HepG2 (cell line): Measurements from ENCODE around the gene ZNF865. TPM values are rescaled to one million over a fixed set of nuclear protein-coding genes. Genes with fewer than 3 reads are reported as not detected.

Experiments
- AGO1 ChIP-seq: fragments of 200-400 bp; formaldehyde crosslinking; IDR thresholded peaks from 2 replicates; pipeline ENCODE4 v1.6.1; 2017; ENCODE audit warnings: mild to moderate bottlenecking, low read depth, low read length, moderate library complexity; ENCODE audit not compliant: poor library complexity, severe bottlenecking
- ATRX ChIP-seq: sonication (generic); formaldehyde crosslinking; IDR thresholded peaks from 2 replicates; pipeline ENCODE4 v1.4.0; 2020; ENCODE audit warnings: missing genetic modification reagents, borderline replicate concordance
- CENPBD1 ChIP-seq: sonication (generic); formaldehyde crosslinking; IDR thresholded peaks from 2 replicates; pipeline ENCODE4 v1.8.0; 2022; ENCODE audit warnings: missing genetic modification reagents, low read depth, mild to moderate bottlenecking, borderline replicate concordance
- DMAP1 ChIP-seq: IDR thresholded peaks from 2 replicates; pipeline ENCODE4 v1.6.1; 2016
- HDAC1 ChIP-seq: sonication (generic); formaldehyde crosslinking; IDR thresholded peaks from 2 replicates; pipeline ENCODE4 v1.5.1; 2020; ENCODE audit warnings: mild to moderate bottlenecking, missing genetic modification reagents
- JUN ChIP-seq: sonication (generic); formaldehyde crosslinking; IDR thresholded peaks from 2 replicates; pipeline ENCODE4 v1.4.0; 2020; ENCODE audit warnings: mild to moderate bottlenecking, missing genetic modification reagents
- LCORL ChIP-seq, 2 experiments: fragments of 450-650 bp in 1 of 2; sonication (generic) in 1 of 2; formaldehyde crosslinking in 1 of 2; IDR thresholded peaks; 2 replicates each; pipeline versions ENCODE4 v1.5.0 to v1.6.1; 2017 to 2020; ENCODE audit warnings: antibody characterized with exemption in 1 of 2, missing genetic modification reagents in 1 of 2
- MNT ChIP-seq: fragments of 450-650 bp; IDR thresholded peaks from 2 replicates; pipeline ENCODE4 v1.6.1; 2016
- PAF1 ChIP-seq: IDR thresholded peaks from 2 replicates; pipeline ENCODE4 v1.6.1; 2016; ENCODE audit warnings: missing genetic modification reagents, missing compliant biosample characterization
- PAX8 ChIP-seq: sonication (generic); formaldehyde crosslinking; IDR thresholded peaks from 2 replicates; pipeline ENCODE4 v1.8.0; 2022; ENCODE audit warnings: mild to moderate bottlenecking, missing genetic modification reagents, borderline replicate concordance
- PCBP2 ChIP-seq: fragments of 200-400 bp; formaldehyde crosslinking; optimal IDR thresholded peaks from 2 replicates; pipeline ENCODE3; 2018; ENCODE audit warnings: low read length, low read depth; ENCODE audit not compliant: poor library complexity, severe bottlenecking
- PHF21A ChIP-seq: sonication (generic); formaldehyde crosslinking; IDR thresholded peaks from 2 replicates; pipeline ENCODE4 v1.5.0; 2020; ENCODE audit warnings: mild to moderate bottlenecking, missing genetic modification reagents
- RBAK ChIP-seq: sonication (generic); formaldehyde crosslinking; IDR thresholded peaks from 2 replicates; pipeline ENCODE4 v1.5.1; 2020; ENCODE audit warnings: mild to moderate bottlenecking, missing genetic modification reagents
- SCMH1 ChIP-seq: sonication (generic); formaldehyde crosslinking; IDR thresholded peaks from 2 replicates; pipeline ENCODE4 v1.9.0; 2021; ENCODE audit warnings: missing genetic modification reagents, mild to moderate bottlenecking, borderline replicate concordance
- SIN3B ChIP-seq: fragments of 150-350 bp; IDR thresholded peaks from 2 replicates; pipeline ENCODE4 v1.6.1; 2014; ENCODE audit warnings: low read length
- ZBTB38 ChIP-seq: sonication (generic); formaldehyde crosslinking; IDR thresholded peaks from 2 replicates; pipeline ENCODE4 v1.5.1; 2020; ENCODE audit warnings: mild to moderate bottlenecking, missing genetic modification reagents
- ZBTB4 ChIP-seq: sonication (generic); formaldehyde crosslinking; IDR thresholded peaks from 2 replicates; pipeline ENCODE4 v1.4.0; 2020; ENCODE audit warnings: missing genetic modification reagents, mild to moderate bottlenecking, borderline replicate concordance
- ZNF124 ChIP-seq: sonication (generic); formaldehyde crosslinking; IDR thresholded peaks from 2 replicates; pipeline ENCODE4 v1.4.0; 2020; ENCODE audit warnings: missing genetic modification reagents
- ZNF558 ChIP-seq: sonication (generic); formaldehyde crosslinking; IDR thresholded peaks from 2 replicates; pipeline ENCODE4 v1.9.0; 2022; ENCODE audit warnings: mild to moderate bottlenecking, missing genetic modification reagents, borderline replicate concordance
- ZNF713 ChIP-seq: sonication (generic); formaldehyde crosslinking; IDR thresholded peaks from 2 replicates; pipeline ENCODE4 v1.4.0; 2020; ENCODE audit warnings: mild to moderate bottlenecking, missing genetic modification reagents
- ZSCAN20 ChIP-seq: sonication (generic); formaldehyde crosslinking; IDR thresholded peaks from 2 replicates; pipeline ENCODE4 v1.4.0; 2020; ENCODE audit warnings: missing genetic modification reagents, mild to moderate bottlenecking, borderline replicate concordance
- polyA plus RNA-seq, 8 experiments: library from polyadenylated mRNA; depleted of rRNA in 3 of 8; stranded (reverse) in 7 of 8; unstranded in 1 of 8; fragments of >200 nt; fragmentation: Illumina TruSeq in 4 of 8; extraction: Trizol in 4 of 8; gene quantifications; 2 replicates each; pipeline versions ENCODE4 v1.2.1 to v1.2.3, GENCODE V29; 2011 to 2016; ENCODE audit warnings: low read depth in 4 of 8, missing spikeins in 1 of 8, mixed read lengths in 1 of 8; ENCODE audit not compliant: insufficient read depth in 1 of 8
- total RNA-seq, 5 experiments: library from RNA; depleted of rRNA; stranded (reverse); fragments of >200 nt; fragmentation: Illumina TruSeq; extraction: Trizol; gene quantifications; 2 replicates each; pipeline ENCODE4 v1.2.3, GENCODE V29; 2016; ENCODE audit warnings: low read depth in 1 of 5
- TF ChIP-seq, protein P1 (sequence below): fragments of 450-650 bp; IDR thresholded peaks from 2 replicates; pipeline ENCODE4 v1.6.1; 2017

The ZNF865 gene
- total and polyA plus RNA-seq, 2 of the 13 experiments (the other 11 are each of a cell fraction or from before 2014, with no cell fraction given) = 0.93 to 1.0 TPM

- TF ChIP-seq ZNF713 (CRISPR knock-in tag) = no peak
- TF ChIP-seq ZNF124 (CRISPR knock-in tag) = peak; percentile 48; the same call in 1 of the 2 replicates
- TF ChIP-seq HDAC1 (CRISPR knock-in tag) = peak; percentile 81
- TF ChIP-seq PHF21A (CRISPR knock-in tag) = peak; percentile 56; the same call in 1 of the 2 replicates
- TF ChIP-seq PCBP2 = no peak
- no peak for TF ChIP-seq ZBTB38 (CRISPR knock-in tag)
- TF ChIP-seq ZNF558 (CRISPR knock-in tag) = no peak
- no peak for TF ChIP-seq RBAK (CRISPR knock-in tag)
- TF ChIP-seq PAX8 (CRISPR knock-in tag) = no peak
- no peak for TF ChIP-seq PAF1 (CRISPR knock-in tag)
- no peak for TF ChIP-seq SCMH1 (CRISPR knock-in tag)
- no peak for TF ChIP-seq ZSCAN20 (CRISPR knock-in tag)
- no peak for TF ChIP-seq AGO1
- TF ChIP-seq DMAP1 (CRISPR knock-in tag) = 0 out of 2 replicates have a peak, but pooled peaks have one; percentile 49
- no peak for TF ChIP-seq LCORL (IDR thresholded peaks at IDR 0.05)
- no peak for TF ChIP-seq LCORL (CRISPR knock-in tag; IDR thresholded peaks at IDR 0.05)
- no peak for TF ChIP-seq ZBTB4 (CRISPR knock-in tag)
- 0 out of 2 replicates have a peak, but pooled peaks have one; percentile 13 for TF ChIP-seq SIN3B
- TF ChIP-seq CENPBD1 (CRISPR knock-in tag) = no peak
- TF ChIP-seq, protein P1, sequence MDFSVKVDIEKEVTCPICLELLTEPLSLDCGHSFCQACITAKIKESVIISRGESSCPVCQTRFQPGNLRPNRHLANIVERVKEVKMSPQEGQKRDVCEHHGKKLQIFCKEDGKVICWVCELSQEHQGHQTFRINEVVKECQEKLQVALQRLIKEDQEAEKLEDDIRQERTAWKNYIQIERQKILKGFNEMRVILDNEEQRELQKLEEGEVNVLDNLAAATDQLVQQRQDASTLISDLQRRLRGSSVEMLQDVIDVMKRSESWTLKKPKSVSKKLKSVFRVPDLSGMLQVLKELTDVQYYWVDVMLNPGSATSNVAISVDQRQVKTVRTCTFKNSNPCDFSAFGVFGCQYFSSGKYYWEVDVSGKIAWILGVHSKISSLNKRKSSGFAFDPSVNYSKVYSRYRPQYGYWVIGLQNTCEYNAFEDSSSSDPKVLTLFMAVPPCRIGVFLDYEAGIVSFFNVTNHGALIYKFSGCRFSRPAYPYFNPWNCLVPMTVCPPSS = no peak
- TF ChIP-seq ATRX = no peak
- TF ChIP-seq MNT = no peak
- no peak; the same call in 1 of the 2 replicates for TF ChIP-seq JUN (CRISPR knock-in tag)
Measured at GRCh38 chr19:55599468-55599841, 6.0 kb upstream of the ZNF865 start, which contains the start of gene FIZ1 (continued).
